Mesendoderm (in vitro differentiated cells): ENCODE measurements around the gene FAM161A. TPM values are rescaled to one million over a fixed set of nuclear protein-coding genes. Genes with fewer than 3 reads are reported as not detected.

Experiments used
- DNase-seq: peaks from one replicate; pipeline ENCODE4 v3.0.0; 2013
- H2AK5ac ChIP-seq: 2 replicates; pipeline ENCODE4 v1.6.1; 2013; ENCODE audit warnings: low read length, inconsistent platforms
- H2BK120ac ChIP-seq: 2 replicates; pipeline ENCODE4 v1.6.1; 2013; ENCODE audit warnings: low read depth, mild to moderate bottlenecking, low read length, moderate library complexity, mixed read lengths
- H2BK15ac ChIP-seq: replicated peaks from 2 replicates; pipeline ENCODE4 v1.6.1; 2013; ENCODE audit warnings: low read depth, mild to moderate bottlenecking, moderate library complexity
- H2BK5ac ChIP-seq: 2 replicates; pipeline ENCODE4 v1.6.1; 2013; ENCODE audit warnings: low read length, inconsistent platforms
- H3K18ac ChIP-seq: 2 replicates; pipeline ENCODE4 v1.6.1; 2013; ENCODE audit warnings: mild to moderate bottlenecking, low read length, mixed read lengths
- H3K23ac ChIP-seq: one replicate; pipeline ENCODE4 v1.6.1; 2013; ENCODE audit warnings: low read length
- H3K27ac ChIP-seq: 2 replicates; pipeline ENCODE4 v1.5.1; 2013; ENCODE audit warnings: low read depth, mild to moderate bottlenecking, inconsistent platforms, low read length, moderate library complexity
- H3K27me3 ChIP-seq: 2 replicates; pipeline ENCODE4 v1.6.1; 2013; ENCODE audit warnings: low read length, control low read depth, mild to moderate bottlenecking, inconsistent platforms; ENCODE audit not compliant: insufficient read depth, poor library complexity
- H3K36me3 ChIP-seq: 2 replicates; pipeline ENCODE4 v1.6.1; 2013; ENCODE audit warnings: low read length, inconsistent platforms; ENCODE audit not compliant: control insufficient read depth, insufficient read depth
- H3K4ac ChIP-seq: one replicate; pipeline ENCODE4 v1.6.1; 2013; ENCODE audit warnings: low read depth, mild to moderate bottlenecking, low read length, moderate library complexity
- H3K4me1 ChIP-seq: 2 replicates; pipeline ENCODE4 v1.6.1; 2013; ENCODE audit warnings: low read depth, low read length, inconsistent platforms; ENCODE audit not compliant: control insufficient read depth
- H3K4me2 ChIP-seq: 2 replicates; pipeline ENCODE4 v1.6.1; 2013; ENCODE audit warnings: low read length
- H3K4me3 ChIP-seq: 2 replicates; pipeline ENCODE4 v1.5.1; 2013; ENCODE audit warnings: mild to moderate bottlenecking, low read length
- H3K56ac ChIP-seq: one replicate; pipeline ENCODE4 v1.6.1; 2013; ENCODE audit warnings: low read length
- H3K79me1 ChIP-seq: 2 replicates; pipeline ENCODE4 v1.6.1; 2013; ENCODE audit warnings: low read length, inconsistent platforms
- H3K79me2 ChIP-seq: 2 replicates; pipeline ENCODE4 v1.6.1; 2013; ENCODE audit warnings: mild to moderate bottlenecking, low read length; ENCODE audit not compliant: control insufficient read depth, insufficient read depth
- H3K9ac ChIP-seq: 2 replicates; pipeline ENCODE4 v1.6.1; 2013; ENCODE audit warnings: low read length, inconsistent platforms
- H4K5ac ChIP-seq: one replicate; pipeline ENCODE4 v1.6.1; 2013; ENCODE audit warnings: low read length
- H4K8ac ChIP-seq: one replicate; pipeline ENCODE4 v1.6.1; 2013; ENCODE audit warnings: low read depth, mild to moderate bottlenecking, control low read depth, low read length, moderate library complexity
- WGBS: extraction: QIAGEN DNeasy Blood & Tissue Kit; methylation state at CpG from one replicate; pipeline ENCODE4 v1.1.7; 2013; ENCODE audit warnings: low lambda C conversion rate, missing lambda C conversion rate; ENCODE audit not compliant: insufficient coverage; ENCODE audit errors: extremely low coverage; 5-methylcytosine and 5-hydroxymethylcytosine counted together
- polyA plus RNA-seq, 2 experiments: library from polyadenylated mRNA; stranded (reverse); fragments of 200-250 nt; gene quantifications; one replicate each; pipeline ENCODE4 v1.2.3, GENCODE V29; 2013

The FAM161A gene, protein sequence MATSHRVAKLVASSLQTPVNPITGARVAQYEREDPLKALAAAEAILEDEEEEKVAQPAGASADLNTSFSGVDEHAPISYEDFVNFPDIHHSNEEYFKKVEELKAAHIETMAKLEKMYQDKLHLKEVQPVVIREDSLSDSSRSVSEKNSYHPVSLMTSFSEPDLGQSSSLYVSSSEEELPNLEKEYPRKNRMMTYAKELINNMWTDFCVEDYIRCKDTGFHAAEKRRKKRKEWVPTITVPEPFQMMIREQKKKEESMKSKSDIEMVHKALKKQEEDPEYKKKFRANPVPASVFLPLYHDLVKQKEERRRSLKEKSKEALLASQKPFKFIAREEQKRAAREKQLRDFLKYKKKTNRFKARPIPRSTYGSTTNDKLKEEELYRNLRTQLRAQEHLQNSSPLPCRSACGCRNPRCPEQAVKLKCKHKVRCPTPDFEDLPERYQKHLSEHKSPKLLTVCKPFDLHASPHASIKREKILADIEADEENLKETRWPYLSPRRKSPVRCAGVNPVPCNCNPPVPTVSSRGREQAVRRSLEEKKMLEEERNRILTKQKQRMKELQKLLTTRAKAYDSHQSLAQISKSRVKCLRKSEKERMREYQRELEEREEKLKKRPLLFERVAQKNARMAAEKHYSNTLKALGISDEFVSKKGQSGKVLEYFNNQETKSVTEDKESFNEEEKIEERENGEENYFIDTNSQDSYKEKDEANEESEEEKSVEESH
- 6.9 TPM for polyA plus RNA-seq (2013, experiment 1 of 2)
- polyA plus RNA-seq (2013, experiment 2 of 2) = 7.4 TPM

GRCh38 chr2:61853847-61854563, at the start of gene FAM161A:
TSS of gene FAM161A (minus strand) at chr2:61854060. CDS start at chr2:61854041, 19 bp downstream.
- Histone ChIP-seq H2BK5ac (no peak within 1 kb of the TSS), H2AK5ac (no peak within 1 kb of the TSS), H3K4me3 (peak within 1 kb of the TSS; percentile 50), H3K56ac (peak within 1 kb of the TSS; percentile 92), H3K79me1 (no peaks in the 10 kb centered on the region), H3K27ac (peak within 1 kb of the TSS; percentile 0), H3K4ac (peak within 1 kb of the TSS; percentile 73), H4K8ac (no peak within 1 kb of the TSS), H3K18ac (peak within 1 kb of the TSS; percentile 72), H3K36me3 (no peaks in the 10 kb centered on the region), H3K23ac (no peak within 1 kb of the TSS), H3K9ac (peak within 1 kb of the TSS; percentile 78), H3K79me2 (no peaks in the 10 kb centered on the region), H3K4me2 (peak within 1 kb of the TSS; percentile 93), H4K5ac (no peak within 1 kb of the TSS), H3K27me3 (no peaks in the 10 kb centered on the region), H2BK15ac (no peak within 1 kb of the TSS), H2BK120ac (no peak within 1 kb of the TSS), H3K4me1 (no peaks in the 10 kb centered on the region)
- peak; percentile 92 for DNase-seq
- no CpG with 5 or more reads among the region's 50 CpGs for WGBS

- H4K5ac ChIP-seq = no peak overlapping the region
- H2AK5ac ChIP-seq = no peak overlapping the region
- H3K36me3 ChIP-seq = no peaks in the 10 kb centered on the region
- no peak overlapping the region for H2BK5ac ChIP-seq
- H3K4me1 ChIP-seq = no peaks in the 10 kb centered on the region
- H3K27me3 ChIP-seq = no peaks in the 10 kb centered on the region
- no peak overlapping the region for H3K18ac ChIP-seq
- H2BK120ac ChIP-seq = no peak overlapping the region
- H3K27ac ChIP-seq = no peak overlapping the region
- no peak overlapping the region for H2BK15ac ChIP-seq
- DNase-seq = no peak
- no peak overlapping the region for H3K4ac ChIP-seq
- H3K4me2 ChIP-seq = no peak overlapping the region
- no peak overlapping the region for H3K9ac ChIP-seq
- no peak overlapping the region for H3K4me3 ChIP-seq
- no peak overlapping the region for H3K23ac ChIP-seq
- no peak overlapping the region for H3K56ac ChIP-seq
- WGBS = no CpG with 5 or more reads among the region's 1 CpG
- H3K79me1 ChIP-seq = no peaks in the 10 kb centered on the region
- no peaks in the 10 kb centered on the region for H3K79me2 ChIP-seq
- H4K8ac ChIP-seq = no peak overlapping the region
These were observed 46.4 kb upstream of the FAM161A start for GRCh38 chr2:61900281-61900680.

- Histone ChIP-seq H3K36me3 (no peaks in the 10 kb centered on the region), H3K4ac (no peak overlapping the region), H2BK120ac (no peak overlapping the region), H3K79me1 (no peaks in the 10 kb centered on the region), H3K4me1 (no peaks in the 10 kb centered on the region), H4K5ac (no peak overlapping the region), H3K27me3 (no peaks in the 10 kb centered on the region), H3K27ac (no peak overlapping the region), H3K23ac (no peak overlapping the region), H2BK15ac (no peak overlapping the region), H3K9ac (no peak overlapping the region), H2BK5ac (no peak overlapping the region), H2AK5ac (no peak overlapping the region), H3K4me2 (no peak overlapping the region), H3K18ac (no peak overlapping the region), H3K56ac (no peak overlapping the region), H4K8ac (no peak overlapping the region), H3K79me2 (no peaks in the 10 kb centered on the region), H3K4me3 (no peak overlapping the region)
- no CpG with 5 or more reads among the region's 2 CpGs for WGBS
- DNase-seq = no peak
These were observed 45.0 kb upstream of the FAM161A start for GRCh38 chr2:61898810-61899209.

DNA sequence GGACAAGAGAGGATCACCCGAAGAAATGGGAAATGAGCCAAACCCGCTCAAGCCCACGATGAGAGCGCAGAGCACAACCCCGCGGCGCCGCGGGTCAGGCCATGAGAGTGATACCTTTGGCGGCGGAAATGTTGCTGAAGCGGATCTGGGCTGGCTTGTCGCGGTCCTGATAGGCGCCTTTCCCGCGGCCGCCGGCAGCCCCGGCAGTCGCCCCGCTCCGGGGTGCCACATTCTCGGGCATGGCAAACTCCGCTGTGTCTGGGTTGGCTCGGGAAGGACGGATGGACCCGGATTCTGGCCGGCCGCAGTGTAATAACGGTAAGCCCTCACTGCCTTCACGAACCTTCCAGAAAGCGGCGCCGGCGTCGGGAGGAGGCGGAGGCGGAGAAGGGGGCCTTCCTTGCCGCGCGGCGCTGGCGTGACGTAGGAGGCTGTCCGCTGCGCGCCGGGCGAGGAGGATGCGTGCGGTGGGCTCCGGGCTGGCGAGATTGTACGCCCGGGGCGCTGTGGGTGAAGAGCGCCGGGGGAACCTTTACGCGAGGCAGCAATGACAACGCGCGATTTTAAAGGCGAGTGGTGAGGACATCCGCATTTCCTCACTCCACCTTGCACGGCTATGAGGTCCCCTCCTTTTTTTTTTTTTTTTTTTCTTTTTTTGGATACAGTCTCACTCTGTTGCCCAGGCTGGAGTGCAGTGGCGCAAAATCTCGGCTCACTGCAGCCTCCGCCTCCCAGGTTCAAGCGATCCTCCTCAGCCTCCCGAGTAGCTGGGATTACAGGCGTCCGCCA, 34.6 kb upstream of the FAM161A start, which contains the start of gene CCT4:
TSS of gene CCT4 (minus strand) at position 390 of the 789 bp plus-strand sequence. CDS start at position 241, 149 bp downstream.
- Histone ChIP-seq H3K27me3 (no peaks in the 10 kb centered on the region), H3K4ac (peak within 1 kb of the TSS; percentile 92), H3K36me3 (no peaks in the 10 kb centered on the region), H4K5ac (no peak within 1 kb of the TSS), H3K9ac (peak within 1 kb of the TSS; percentile 88), H3K79me2 (peaks cover 37% of the 10 kb centered on the region), H2AK5ac (peak within 1 kb of the TSS; percentile 63), H3K23ac (no peak within 1 kb of the TSS), H3K4me2 (peak within 1 kb of the TSS; percentile 85), H3K4me1 (no peaks in the 10 kb centered on the region), H2BK15ac (no peak within 1 kb of the TSS), H3K79me1 (peaks cover 2% of the 10 kb centered on the region), H3K56ac (peak within 1 kb of the TSS; percentile 91), H2BK5ac (peak within 1 kb of the TSS; percentile 10), H3K4me3 (peak within 1 kb of the TSS; percentile 97), H2BK120ac (no peak within 1 kb of the TSS), H4K8ac (no peak within 1 kb of the TSS), H3K27ac (peak within 1 kb of the TSS; percentile 79), H3K18ac (peak within 1 kb of the TSS; percentile 77)
- DNase-seq = peak; percentile 90
- no CpG with 5 or more reads among the region's 74 CpGs for WGBS

GRCh38 chr2:61887717-61888266, 33.9 kb upstream of the FAM161A start:
- no CpG with 5 or more reads among the region's 18 CpGs for WGBS
- no peak overlapping the region for H4K8ac ChIP-seq
- peak overlapping the region; percentile 97 for H3K4me3 ChIP-seq
- H3K27me3 ChIP-seq = no peaks in the 10 kb centered on the region
- H3K9ac ChIP-seq = peak overlapping the region; percentile 88
- H3K27ac ChIP-seq = peak overlapping the region; percentile 79
- no peaks in the 10 kb centered on the region for H3K4me1 ChIP-seq
- H2BK120ac ChIP-seq = no peak overlapping the region
- H2AK5ac ChIP-seq = peak overlapping the region; percentile 63
- H3K18ac ChIP-seq = peak overlapping the region; percentile 77
- peak overlapping the region; percentile 10 for H2BK5ac ChIP-seq
- no peak overlapping the region for H2BK15ac ChIP-seq
- H3K79me1 ChIP-seq = peaks cover 2% of the 10 kb centered on the region
- no peak overlapping the region for H3K23ac ChIP-seq
- peak overlapping the region; percentile 91 for H3K56ac ChIP-seq
- peaks cover 1% of the 10 kb centered on the region for H3K36me3 ChIP-seq
- no peak overlapping the region for H4K5ac ChIP-seq
- peak; percentile 36 for DNase-seq
- H3K4ac ChIP-seq = peak overlapping the region; percentile 92
- peaks cover 37% of the 10 kb centered on the region for H3K79me2 ChIP-seq
- peak overlapping the region; percentile 85 for H3K4me2 ChIP-seq
